Brain pericyte (primary cell): ENCODE data around the gene PCSK5.
"Not testable (repeated sequence)": the region's sequence is repeated elsewhere in the genome, so short reads cannot be mapped to it uniquely, and the experiment has no call there.

Experiments used
- DNase-seq: peaks from one replicate; pipeline ENCODE4 v3.0.0-alpha.2; 2012; ENCODE audit warnings: low read depth, low spot score

Gene PCSK5

GRCh38 chr9:76245518-76245917 is 355.0 kb downstream of the PCSK5 start:
- DNase-seq = no peak

DNA sequence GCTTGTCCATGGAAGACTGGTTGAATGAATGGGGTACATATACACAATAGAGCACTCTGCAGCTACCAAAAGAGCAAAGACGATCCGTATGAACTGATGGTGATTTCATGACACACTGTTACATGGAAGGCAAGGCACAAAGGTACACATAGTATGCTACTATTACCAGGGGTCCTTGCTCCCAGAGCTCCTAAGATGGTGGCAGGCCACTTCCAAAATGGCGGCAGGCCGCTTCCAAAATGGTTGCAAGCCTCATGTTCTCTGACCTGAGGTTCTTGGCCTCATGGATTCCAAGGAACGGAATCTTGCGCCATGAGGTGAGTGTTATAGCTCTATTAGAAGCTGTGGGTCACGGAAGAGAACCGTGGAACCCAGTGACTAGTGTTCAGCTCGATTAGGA is 356.2 kb downstream of the PCSK5 start:
- DNase-seq = no peak

DNA sequence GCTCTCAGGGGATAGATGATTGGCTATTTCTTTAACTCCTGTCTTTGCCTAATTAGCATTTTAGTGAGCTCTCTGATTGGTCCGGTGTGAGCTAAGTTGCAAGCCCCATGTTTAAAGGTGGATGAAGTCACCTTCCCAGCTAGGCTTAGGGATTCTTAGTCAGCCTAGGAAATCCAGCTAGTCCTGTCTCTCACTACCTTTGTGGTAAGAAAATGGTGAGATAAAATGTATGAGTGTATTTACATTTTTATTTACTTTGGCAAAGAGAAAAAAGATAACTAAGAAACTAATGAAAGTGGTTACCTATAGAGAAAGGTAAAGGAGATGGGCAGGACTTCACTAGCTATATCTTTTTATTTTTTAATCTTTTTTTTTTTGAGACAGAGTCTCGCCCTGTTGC is 357.0 kb downstream of the PCSK5 start:
- no peak for DNase-seq

DNA sequence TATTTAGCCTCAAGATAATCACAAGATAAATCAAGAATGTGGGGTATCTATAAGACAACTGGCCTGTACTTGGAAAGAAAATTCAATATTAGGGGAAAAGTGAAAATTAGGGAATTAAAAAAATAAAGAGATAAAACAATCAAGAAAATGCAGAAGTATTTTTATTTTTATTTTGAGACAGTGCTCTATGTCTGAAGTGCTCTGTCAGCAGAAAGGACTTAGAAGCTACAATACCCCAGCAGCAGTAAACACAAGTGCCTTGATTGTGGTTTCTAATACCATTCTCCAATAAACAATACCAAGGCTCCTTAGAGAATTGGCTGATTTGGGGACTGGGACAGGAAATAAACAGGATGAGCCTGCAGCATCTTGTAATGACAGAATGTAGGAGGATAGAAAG is 358.8 kb downstream of the PCSK5 start:
- no peak for DNase-seq

DNA sequence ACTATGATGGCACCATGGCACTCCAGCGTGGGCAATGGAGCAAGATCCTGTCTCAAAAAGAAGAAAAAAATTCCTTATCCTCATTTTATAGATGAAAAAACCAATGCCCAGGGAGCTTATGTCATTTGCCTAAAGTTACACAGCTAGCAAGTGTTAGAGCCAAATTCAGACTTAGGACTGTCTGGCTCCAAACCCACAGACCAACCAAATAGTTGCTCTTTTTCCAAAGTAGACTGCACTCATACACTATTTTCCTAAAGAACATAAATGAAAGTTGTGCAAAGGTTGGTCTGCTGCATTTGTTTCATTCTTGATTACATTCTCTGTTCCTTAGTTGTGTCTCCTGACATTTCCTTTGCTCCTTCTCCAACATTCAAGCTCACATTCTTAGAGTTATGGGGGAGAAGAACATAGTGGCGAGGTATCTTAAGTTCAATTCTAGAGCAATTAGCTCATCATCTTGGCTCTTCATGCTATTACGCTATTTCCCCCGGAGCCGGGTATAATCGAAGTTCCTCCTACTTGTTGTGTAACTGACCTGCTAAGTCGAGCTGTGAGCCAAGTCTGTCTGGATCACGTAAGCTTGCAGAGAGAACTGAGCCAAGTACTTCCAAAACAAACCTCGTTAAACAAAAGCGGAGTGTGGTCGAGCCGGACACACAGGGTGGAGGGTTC is 365.4 kb downstream of the PCSK5 start:
- DNase-seq = no peak

DNA sequence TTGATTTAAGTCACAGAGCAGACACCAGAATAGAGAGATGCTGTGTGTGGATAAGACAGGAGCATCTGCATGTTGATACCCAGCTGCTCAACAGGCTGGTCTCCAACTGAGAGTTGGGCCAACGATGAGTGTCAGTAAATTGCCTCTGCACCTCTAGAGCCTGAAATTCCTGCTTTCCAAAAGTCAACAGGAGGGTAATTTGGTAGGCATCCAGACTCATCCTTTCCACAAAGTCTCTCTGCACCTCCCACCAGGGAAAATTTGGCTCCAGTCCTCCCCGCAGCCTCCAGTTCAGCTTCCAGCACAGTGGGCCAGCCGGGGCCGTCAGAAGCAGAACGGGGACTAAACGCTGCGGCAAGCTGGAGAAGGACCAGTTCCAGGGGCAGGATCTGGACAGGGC is 366.8 kb downstream of the PCSK5 start:
- DNase-seq = no peak

DNA sequence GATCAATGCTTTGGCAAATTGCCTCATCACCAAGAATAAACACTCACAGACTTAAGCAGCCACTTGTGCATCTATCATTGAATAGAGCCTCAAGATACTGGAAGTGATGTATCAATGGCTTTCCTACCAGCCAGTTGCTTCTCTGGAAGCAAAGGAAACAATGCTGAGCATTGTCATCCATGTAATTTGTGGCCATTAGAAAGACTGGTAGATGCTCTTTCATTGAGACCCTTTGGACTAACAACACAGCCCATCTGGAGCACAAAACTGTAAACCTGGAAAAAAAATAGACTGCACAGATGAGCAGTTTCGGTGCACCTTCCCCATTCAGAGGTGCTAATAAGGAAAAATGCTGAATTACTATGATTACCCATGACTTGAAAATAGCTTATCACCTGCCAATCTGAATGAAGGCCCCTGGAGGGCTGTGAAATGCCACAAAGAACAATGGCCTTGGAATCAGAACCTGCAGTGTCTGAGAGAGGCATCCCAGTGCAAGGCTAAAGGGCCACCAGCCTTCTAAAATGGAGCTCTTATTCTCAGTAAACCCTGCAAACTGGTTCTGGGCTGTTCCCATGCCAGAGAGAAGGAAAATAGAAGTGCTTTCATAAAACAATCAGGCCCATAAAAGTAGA is 376.3 kb downstream of the PCSK5 start:
- no peak for DNase-seq

- DNase-seq = no peak
These were observed 376.8 kb downstream of the PCSK5 start for GRCh38 chr9:76267284-76267652.

- no peak for DNase-seq
These were observed 379.3 kb downstream of the PCSK5 start for GRCh38 chr9:76269789-76270188.

DNA sequence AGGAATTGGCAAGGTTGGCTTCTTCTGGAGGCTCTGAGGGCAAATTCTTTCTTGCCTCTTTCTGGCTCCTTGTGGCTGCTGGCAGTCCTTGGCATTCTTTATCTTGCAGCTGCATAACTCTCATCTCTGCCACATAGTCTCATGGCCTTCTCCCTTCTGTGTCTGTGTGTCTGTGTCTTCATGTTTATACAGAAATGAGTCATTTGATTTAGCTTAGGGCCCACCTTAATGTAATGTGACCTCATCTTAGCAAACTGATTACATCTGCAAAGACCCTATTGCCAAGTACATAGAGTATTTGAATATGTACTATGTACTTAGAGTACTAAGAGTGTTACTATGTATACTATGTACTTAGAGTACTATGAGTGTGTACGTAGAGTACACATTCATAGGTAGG is 381.3 kb downstream of the PCSK5 start:
- no peak for DNase-seq

GRCh38 chr9:76289042-76289441 is 398.6 kb downstream of the PCSK5 start:
- DNase-seq = no peak

DNA sequence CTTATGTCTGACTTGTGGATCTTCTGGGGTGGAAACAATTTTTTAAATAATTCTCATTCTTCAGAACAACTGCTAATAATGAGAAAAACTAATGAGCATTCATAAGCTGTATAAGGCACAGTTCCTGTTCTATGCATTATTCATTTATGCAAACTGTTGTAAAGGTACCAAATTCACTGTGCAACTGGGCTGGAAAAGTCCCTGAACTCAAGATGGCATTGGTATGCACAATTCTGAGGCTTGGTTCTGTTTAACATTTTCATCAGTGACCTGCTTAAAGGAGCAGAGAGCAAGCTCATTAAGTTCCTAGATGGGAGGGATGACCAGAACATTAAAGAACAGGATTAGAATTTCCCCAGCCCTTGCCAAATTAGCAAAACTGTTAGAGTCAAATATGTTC is 399.2 kb downstream of the PCSK5 start:
- no peak for DNase-seq

GRCh38 chr9:76290555-76290954 is 400.1 kb downstream of the PCSK5 start:
- no peak for DNase-seq

GRCh38 chr9:76292246-76292645 is 401.8 kb downstream of the PCSK5 start:
- DNase-seq = no peak

DNA sequence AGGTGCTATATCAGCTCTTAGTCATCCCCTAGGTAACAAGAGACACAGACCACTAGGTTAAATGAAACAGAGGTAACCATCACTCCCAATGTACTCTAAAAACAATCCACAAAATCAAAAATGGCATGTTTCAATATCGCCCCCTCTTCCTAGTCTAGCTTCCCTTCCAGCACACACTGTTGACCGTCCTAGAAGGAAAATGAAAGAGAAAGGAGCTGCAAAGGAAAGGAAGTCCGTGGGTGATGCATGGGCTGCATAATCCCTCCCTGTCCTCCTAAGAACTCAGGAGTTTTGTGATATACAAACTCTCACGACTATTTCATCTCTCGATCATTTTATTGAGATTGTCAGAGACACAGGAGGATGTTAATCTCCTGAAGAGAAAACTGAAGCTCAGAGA is 402.2 kb downstream of the PCSK5 start:
- no peak for DNase-seq

- no peak for DNase-seq
These were observed 403.8 kb downstream of the PCSK5 start for GRCh38 chr9:76294301-76294700.

- no peak for DNase-seq
These were observed 406.3 kb downstream of the PCSK5 start for GRCh38 chr9:76296561-76297310.

- no peak for DNase-seq
These were observed 407.3 kb downstream of the PCSK5 start for GRCh38 chr9:76297721-76298239.

DNA sequence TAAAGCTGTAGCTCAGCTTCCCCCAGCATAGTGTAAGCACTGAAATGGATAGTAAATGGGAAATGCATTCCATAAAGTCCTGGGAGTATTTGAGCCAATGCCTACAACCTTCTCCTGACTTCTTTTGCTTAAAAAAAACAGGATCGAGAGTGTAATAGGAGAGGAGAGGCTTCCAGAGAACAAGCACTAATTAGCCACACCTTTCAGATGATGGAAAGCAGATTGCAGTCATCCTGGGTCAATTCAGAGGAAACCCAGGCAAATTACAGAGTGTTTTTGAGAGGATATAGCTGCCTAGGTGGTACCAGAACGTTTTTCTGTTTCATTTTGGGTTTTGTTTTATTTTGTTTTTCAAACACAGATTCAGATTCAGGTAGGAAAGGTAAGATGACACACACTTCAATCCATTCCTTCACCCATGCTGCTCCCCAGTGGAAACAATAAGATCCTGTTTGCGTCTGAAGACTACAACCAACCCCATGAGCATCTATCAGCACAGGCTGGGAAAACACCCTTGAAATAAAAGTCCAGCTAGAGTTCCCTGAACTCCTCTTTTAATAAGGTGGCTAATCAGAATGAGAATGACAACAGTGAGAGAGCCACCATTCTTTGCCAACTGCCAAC is 408.2 kb downstream of the PCSK5 start:
- DNase-seq = no peak

- no peak for DNase-seq
These were observed 412.1 kb downstream of the PCSK5 start for GRCh38 chr9:76302543-76302942.

- no peak for DNase-seq
These were observed 412.6 kb downstream of the PCSK5 start for GRCh38 chr9:76302947-76303550.

- DNase-seq = not testable (repeated sequence)
These were observed 416.6 kb downstream of the PCSK5 start for GRCh38 chr9:76307047-76307446.
